GM19238 (cell line): ENCODE measurements around the gene PTTG1IP2.

Experiments used
- DNase-seq: peaks from one replicate; pipeline ENCODE4 v3.0.0; 2011; ENCODE audit warnings: low spot score; ENCODE audit not compliant: insufficient read length

The PTTG1IP2 gene

GRCh38 chr7:90474284-90475210 lies 5.1 kb downstream of the PTTG1IP2 start:
- no peak for DNase-seq

- no peak for DNase-seq
Observed at GRCh38 chr7:90483251-90483650, 13.8 kb downstream of the PTTG1IP2 start.

- DNase-seq = no peak
Observed at GRCh38 chr7:90484706-90485105, 15.3 kb downstream of the PTTG1IP2 start.

- DNase-seq = no peak
Observed at GRCh38 chr7:90485734-90486316, 16.4 kb downstream of the PTTG1IP2 start.

GRCh38 chr7:90487808-90488207 lies 18.4 kb downstream of the PTTG1IP2 start:
- no peak for DNase-seq

DNA sequence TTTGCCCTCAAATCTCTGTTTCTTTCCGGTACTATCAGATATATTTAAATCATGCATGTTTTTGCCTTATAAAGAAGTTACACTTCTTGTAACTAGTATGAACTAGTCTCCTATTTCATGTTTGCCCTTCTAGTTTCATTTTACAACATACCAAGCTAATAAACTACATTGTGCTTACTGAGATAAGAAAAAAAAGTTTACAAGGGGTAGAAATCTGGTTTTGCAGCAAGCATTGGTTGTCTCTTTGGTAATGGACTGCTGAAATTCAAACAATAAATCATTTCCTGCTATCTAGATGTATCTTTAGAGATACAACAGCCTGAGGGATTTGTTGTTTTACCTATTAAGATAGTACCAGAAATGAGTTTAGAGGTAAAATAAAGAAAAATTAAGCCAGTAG lies 18.8 kb downstream of the PTTG1IP2 start:
- DNase-seq = no peak

GRCh38 chr7:90492250-90492649 lies 22.8 kb downstream of the PTTG1IP2 start:
- DNase-seq = no peak

- DNase-seq = no peak
Observed at GRCh38 chr7:90495241-90495640, 25.8 kb downstream of the PTTG1IP2 start.

DNA sequence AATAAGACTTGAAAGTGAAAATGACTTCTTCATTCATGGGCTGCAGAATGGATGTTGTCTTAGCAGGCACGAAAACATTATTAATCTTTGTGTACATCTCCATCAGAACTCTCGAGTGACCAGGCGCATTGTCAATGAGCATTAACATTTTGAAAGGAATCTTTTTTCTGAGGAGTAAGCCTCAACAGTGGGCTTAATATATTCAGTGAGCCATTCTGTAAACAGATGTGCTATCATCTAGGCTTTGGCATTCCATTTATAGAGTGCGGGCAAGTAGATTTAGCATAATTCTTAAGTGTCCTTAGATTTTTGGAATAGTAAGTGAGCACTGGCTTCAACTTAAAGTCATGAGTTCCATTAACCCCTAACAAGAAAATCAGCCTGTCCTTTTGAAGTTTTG lies 33.1 kb downstream of the PTTG1IP2 start:
- no peak for DNase-seq

DNA sequence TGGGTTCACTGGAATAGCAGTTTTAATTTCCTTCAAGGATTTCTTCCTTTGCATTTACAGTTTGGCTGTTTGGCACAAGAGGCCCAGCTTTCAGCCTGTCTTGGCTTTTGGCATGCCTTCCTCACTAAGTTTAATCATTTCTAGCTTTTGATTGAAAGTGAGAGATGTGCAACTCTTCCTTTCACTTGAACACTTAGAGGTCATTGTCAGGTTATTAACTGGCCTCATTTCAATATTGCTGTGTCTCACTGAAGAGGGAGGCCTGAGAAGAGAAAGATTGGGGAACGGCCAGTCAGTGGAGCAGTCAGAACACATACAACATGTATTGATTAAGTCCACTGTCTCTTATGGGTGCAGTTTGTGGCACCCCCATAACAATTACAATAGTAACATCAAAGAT lies 33.9 kb downstream of the PTTG1IP2 start:
- no peak for DNase-seq

- DNase-seq = no peak
Observed at GRCh38 chr7:90507692-90508091, 38.3 kb downstream of the PTTG1IP2 start.

DNA sequence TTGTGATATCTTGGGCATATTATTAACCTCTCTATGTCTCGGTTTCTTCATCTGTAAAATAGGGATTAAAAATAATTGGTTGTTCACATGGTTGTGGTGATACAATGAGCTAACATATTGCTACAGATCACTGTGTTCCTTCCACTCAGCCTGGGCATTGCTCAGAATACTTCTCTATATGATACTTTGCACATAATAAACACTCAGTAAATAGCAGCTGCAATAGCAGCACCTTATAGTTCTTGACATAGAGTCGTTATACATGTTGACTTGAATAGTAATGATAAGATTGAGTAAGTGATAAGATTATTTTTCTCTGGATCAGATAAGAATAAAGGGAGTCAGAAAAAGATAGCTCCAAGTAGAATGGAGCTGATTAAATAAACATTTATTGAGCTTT lies 42.3 kb downstream of the PTTG1IP2 start:
- DNase-seq = no peak

DNA sequence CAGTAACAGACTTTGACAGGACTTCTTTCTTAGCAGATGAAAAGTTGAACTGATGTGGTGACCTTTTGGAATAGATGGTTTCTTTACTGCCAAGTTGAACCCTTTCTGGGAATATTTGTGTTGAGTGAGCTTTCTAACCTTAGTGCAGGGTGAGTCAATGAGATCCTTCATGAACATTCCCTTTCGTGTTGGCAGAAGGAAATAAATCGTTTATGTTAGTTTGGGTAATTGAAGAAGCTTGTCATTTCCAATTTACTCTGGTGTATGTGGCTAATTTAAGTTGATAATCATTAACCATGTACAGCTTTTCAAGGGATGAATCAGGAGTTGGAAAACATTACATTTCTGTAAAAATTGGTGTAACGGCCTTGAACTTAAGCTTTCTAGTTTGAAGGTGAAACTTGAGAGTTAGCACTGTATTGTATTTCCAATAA lies 43.4 kb downstream of the PTTG1IP2 start:
- DNase-seq = no peak

DNA sequence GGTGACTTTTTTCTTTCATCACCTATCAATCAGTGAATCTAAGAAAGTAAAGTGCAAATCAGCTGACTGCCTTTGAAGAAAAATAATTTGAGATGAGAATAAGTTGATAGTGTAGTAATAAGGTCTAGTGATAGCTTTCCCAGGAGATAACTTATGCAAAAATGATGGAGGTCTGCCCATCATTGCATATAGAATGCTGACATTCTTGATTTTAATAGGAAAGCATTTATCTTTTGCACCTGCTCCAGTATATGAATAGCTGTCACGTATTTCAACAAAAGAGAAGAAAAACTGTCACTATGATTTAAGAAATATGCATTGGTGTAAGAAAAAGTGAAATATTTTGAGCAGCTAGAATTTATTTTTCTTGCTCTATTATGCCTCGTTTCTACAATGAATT lies 46.8 kb downstream of the PTTG1IP2 start:
- no peak for DNase-seq

- DNase-seq = no peak
Observed at GRCh38 chr7:90518630-90519029, 49.2 kb downstream of the PTTG1IP2 start.

- no peak for DNase-seq
Observed at GRCh38 chr7:90520484-90520883, 51.0 kb downstream of the PTTG1IP2 start.

GRCh38 chr7:90530263-90530662 lies 60.8 kb downstream of the PTTG1IP2 start:
- no peak for DNase-seq

- no peak for DNase-seq
Observed at GRCh38 chr7:90532231-90532929, 62.9 kb downstream of the PTTG1IP2 start.

- no peak for DNase-seq
Observed at GRCh38 chr7:90536449-90536848, 67.0 kb downstream of the PTTG1IP2 start.

DNA sequence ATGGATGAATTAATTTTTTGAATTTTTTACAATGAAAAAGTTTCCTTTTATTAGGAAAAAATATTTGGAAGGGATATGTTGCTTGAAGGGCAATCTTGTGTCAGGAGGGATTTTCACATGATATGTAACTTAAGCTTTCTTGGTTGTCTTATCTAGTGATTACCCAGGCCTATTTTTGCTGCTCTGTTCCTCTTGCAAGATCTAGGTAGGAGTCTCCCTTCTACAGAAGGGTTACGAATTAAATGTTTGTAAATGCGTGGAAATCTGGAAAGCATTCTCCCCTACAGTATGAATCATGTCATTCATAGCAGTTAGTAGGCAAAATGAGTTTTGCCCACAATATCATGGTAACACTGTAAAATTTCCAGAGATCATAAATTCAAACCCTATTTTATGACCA lies 69.0 kb downstream of the PTTG1IP2 start:
- no peak for DNase-seq

- DNase-seq = no peak
Observed at GRCh38 chr7:90540406-90540805, 71.0 kb downstream of the PTTG1IP2 start.

DNA sequence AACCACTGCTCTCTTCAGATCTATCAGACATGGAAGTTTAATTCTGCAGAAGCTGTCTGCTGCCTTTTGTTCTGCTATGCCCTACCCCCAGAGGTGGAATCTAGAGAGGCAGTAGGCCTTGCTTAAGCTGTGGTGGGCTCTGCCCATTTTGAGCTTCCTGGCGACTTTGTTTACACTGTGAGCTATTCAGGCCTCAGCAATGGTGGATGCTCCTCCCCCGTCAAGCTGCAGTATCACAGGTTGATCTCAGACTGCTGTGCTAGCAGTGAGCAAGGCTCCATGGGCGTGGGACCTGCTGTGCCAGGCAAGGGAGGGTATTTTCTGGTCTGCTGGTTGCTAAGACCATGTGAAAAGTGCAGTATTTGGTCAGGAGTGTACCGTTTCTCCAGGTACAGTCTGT lies 81.6 kb downstream of the PTTG1IP2 start:
- no peak for DNase-seq
